HG03342 (cell line): Measurements from ENCODE around the gene BCL11A.
A peak's percentile ranks its signal among the peaks of the same experiment; 100 is the strongest.
"Not testable (repeated sequence)": the region's sequence is repeated elsewhere in the genome, so short reads cannot be mapped to it uniquely, and the experiment has no call there.

Experiments used
- ATAC-seq: cut with Tn5 transposase; IDR thresholded peaks from one replicate; pipeline ENCODE4 v1.9.1; 2021; ENCODE audit warnings: mild to moderate bottlenecking, moderate library complexity; ENCODE audit not compliant: unreplicated experiment

The BCL11A gene

GRCh38 chr2:60440079-60440766 is 113.2 kb downstream of the BCL11A start:
- no peak for ATAC-seq

DNA sequence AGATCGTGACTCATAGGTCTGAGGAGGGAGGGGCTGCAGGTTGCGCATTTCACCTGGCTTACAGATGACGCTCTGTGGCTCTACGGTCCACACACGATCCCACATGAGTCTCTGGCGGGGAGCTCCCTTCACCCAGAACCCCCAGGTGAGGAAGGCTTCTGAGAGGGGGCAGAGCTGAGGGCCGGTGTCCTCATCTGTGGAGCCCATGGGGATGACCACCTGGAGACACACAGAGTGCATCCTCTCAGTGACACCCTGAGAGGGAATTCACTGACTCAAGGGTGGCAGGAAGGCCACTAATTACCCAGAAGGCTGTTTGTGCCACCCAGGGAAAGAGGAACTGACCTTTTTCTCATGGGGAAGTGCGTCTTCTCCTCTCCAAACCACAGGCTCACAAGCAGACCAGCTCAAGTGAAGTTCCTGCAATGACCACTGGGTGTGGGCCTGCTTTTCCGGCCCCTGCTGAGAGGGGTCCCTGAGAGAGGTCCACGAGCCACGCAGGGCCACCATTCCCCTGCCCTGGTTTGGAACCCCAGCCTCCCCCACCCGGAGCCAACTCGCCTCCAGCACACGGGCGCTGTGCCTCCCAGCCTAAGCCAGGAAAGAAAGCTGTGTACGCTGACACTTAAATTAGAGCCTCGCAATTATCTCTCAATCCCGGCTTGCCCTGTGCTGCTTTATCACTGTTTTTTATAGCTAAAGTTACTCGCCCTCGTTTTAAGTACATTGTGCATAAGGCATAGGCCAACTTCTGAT is 114.1 kb downstream of the BCL11A start:
- peak; percentile 98 for ATAC-seq

DNA sequence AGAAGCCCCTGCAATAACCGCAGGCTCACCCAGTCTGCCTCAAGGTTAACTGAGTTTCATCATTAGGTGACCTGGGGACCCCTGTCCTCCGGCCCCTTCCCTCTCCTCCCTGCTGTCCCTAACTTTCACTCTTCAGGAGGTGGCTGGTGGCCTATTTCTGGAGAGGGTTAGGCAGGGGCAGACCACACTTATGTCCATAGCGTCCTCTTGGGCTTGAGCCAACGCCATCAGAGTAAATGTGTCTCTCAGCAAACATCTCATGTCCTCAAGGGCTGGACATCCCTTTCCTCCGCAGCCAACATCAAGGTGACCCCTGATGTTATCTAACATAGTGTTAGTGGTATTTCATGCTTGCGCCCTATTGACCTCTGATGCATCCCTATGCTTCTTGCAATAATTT is 114.8 kb downstream of the BCL11A start:
- no peak for ATAC-seq

GRCh38 chr2:60438131-60438530 is 115.3 kb downstream of the BCL11A start:
- no peak for ATAC-seq

GRCh38 chr2:60437080-60437696 is 116.3 kb downstream of the BCL11A start:
- ATAC-seq: no peak

DNA sequence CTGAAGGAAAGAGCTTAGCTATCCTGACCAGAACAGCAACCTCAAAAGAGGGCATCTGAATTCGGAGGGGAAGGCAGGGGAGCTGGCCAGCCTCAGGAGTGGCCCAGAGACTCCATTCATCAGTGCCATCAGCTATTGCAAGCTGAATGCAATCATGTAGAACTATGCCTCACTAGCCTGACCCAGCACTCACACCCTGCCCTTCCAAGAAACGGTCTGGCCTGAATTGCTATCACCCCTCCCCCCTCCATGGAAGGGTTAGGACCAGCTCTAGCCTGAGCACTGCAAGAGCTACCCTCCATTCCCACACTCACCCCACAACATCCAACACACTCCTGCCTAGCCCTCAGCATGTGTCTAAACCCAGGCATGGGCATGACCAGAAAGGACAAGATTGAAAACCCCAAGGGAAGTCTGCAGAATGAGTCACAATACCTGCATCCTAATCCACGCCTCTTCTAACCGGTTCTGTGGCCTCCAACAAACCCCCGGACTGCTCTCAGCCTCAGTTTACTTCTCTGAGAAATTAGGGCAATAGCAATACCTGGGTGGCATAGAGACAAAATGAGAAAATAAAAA is 120.3 kb downstream of the BCL11A start:
- ATAC-seq: no peak

- ATAC-seq: no peak
Measured at GRCh38 chr2:60432035-60432601, 121.3 kb downstream of the BCL11A start.

DNA sequence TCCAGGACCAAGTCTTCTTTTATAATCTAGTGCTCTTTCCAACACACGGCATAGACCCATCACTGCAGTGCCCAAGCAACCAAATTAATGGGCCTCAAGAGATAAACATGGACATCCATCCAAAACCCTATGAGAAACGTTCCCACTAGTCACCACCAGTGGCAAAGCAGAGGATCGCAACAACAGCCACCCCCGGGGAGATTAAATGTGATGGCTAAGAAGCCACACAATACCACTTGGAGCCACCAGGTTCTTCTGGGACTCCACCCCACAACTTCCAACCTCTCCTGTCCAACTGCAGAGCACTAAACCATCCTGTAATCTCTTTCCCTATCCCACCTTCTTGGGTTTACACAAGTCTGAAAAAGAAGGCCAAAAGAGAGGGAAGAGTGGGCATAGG is 123.8 kb downstream of the BCL11A start:
- no peak for ATAC-seq

DNA sequence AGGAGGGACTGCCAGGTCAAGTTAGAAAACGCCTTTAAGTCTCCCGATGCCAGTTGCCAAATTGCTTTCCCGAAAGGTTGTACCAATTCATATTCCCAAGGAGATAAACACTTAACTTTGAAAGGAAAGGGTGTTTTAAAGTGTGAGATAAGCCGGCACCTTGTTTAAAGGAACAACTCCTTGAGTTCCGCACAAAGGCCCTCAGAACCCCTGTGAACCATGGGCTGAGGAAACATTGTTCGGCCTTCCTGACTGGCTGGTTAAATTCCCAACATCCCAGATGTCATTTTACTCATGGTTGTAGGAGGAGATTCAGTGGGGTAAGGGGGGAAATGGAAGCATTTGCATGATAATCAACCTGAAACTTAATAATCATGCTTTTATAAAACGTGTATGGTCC is 126.6 kb downstream of the BCL11A start:
- no peak for ATAC-seq

GRCh38 chr2:60426341-60426740 is 127.1 kb downstream of the BCL11A start:
- ATAC-seq: no peak

- ATAC-seq: no peak
Measured at GRCh38 chr2:60424233-60424632, 129.2 kb downstream of the BCL11A start.

DNA sequence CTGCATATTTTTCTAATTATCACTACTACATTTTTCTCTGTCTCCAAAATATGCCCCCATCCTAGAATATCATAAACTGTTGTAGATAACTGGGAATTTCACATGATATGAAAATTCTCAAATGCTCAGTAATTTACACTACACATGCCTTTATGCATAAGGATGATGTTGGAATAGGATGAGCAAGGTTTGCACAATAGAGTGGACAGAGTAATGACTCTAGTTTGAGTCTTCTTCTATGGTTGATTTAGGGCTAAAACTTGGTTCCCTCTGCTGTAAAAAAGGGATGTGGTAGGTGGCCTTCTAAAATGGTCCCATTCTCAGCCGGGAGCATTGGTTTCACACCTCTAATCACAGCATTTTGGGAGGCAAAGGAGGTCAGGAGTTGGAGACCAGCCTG is 129.9 kb downstream of the BCL11A start:
- no peak for ATAC-seq

GRCh38 chr2:60422826-60423483 is 130.5 kb downstream of the BCL11A start:
- ATAC-seq: no peak

DNA sequence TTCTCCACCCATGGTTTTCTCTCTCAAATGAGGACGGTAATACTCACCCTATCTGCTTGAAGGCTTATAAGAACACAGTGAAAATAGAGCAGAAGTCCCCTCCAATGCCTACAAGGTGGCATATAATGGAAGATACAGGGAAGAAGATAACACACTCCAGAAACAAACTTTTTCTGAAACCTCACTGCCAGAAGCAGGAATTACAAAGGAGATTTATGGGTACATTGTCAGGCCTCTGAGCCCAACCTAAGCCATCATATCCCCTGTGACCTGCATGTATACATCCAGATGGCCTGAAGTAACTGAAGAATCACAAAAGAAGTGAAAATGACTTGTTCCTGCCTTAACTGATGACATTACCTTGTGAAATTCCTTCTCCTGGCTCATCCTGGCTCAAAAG is 136.2 kb downstream of the BCL11A start:
- ATAC-seq: not testable (repeated sequence)

DNA sequence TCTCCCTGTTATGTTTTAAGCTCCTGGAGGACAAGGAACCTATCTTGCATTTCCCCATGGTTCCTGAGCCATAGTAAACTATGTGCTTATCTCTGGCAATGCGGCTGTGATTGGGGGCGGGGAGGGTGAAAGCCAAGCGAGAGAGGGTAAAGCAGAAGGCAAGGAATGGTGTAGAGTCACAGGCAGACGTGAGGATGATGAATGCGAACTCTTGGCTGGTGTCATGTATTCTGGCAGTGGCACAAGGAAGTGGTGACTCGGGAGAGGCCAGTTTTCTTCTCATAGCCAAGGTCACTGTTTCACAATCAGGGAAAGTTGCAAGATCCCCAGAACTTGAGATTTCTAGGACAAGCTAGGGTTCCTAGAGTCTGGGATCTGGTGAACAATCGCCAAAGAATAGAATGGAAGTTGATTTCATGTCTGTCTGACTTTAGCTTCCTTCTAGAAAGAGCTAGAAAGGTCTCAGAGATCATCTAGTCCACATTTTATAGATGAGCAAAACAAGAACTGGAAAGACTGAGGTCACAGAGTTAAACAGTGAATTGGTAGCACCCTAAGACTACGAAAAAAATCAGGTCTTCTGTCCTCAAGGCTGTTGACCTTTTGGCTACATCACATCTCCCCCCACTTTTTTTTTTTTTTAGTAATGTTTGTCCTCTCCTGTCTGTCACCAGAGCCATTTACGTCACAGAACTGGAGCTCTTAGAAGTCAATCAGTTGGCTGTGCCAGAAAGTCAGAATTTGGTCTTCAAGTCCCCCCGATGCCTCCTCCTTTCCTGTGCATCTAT is 137.0 kb downstream of the BCL11A start:
- ATAC-seq: no peak

GRCh38 chr2:60415814-60416213 is 137.6 kb downstream of the BCL11A start:
- no peak for ATAC-seq

DNA sequence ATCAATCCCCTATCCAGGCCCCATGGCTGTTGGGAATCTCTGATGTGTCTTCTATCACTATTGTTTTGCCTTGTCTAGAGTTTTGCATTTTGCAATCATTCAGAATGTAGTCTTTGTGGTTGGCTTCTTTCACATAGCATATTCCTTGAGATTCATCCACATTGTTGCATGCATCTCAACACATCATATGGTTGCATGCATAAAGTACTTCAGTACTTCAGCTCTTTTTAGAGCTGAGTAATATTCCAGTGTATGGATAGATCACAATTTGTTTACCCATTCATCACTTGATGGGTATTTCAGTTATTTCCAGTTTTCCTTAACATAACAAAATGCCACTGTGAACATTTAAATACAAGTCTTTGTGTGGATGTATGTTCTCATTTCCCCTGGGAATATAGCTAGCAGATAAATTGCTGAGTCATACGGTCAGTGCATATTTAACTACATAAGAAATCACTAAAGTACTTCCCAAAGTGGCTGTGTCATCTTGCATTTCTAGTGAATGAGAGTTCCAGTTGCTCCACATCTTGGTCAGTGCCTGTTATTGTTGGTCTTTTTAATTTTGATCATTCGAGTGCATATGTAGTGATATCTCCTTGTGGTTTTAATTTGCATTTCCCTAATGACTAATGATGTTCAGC is 138.8 kb downstream of the BCL11A start:
- no peak for ATAC-seq

DNA sequence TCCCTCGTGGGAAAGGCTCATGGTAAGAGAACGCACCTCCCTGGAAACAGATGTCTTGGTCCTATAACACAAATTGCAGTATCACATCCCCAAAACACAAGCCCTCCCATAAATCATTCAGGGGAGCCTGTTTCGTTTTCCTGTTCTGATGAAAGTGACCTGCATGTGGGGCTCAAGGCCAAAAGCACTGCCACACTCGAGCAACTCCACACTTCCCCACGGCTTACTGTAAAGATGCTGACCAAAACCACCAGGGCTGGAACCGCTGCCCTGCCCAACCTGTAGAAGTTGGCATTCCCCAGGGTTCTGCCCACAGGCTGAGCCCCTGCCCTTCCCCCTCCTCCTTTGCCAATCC is 139.7 kb downstream of the BCL11A start:
- peak; percentile 79 for ATAC-seq

GRCh38 chr2:60413069-60413813 is 140.2 kb downstream of the BCL11A start:
- peak; percentile 41 for ATAC-seq
